ENCODE measurements around the gene SMG6. TPM values are rescaled to one million over a fixed set of nuclear protein-coding genes. Genes with fewer than 3 reads are reported as not detected.

Gene SMG6
- total and polyA plus RNA-seq, 2 of the 13 experiments (the other 11 are each of a cell fraction or from before 2014, with no cell fraction given) = 4.6 to 14.6 TPM

- TF ChIP-seq ZNF101 (CRISPR knock-in tag; IDR thresholded peaks at IDR 0.05; ENCODE audit: borderline replicate concordance, low read depth) (no peak), ATF5 (CRISPR knock-in tag; IDR thresholded peaks at IDR 0.05; ENCODE audit: low read depth) (no peak), MXI1 (IDR thresholded peaks at IDR 0.05; ENCODE audit: borderline replicate concordance, low read depth, low read length) (peak; percentile 46; the same call in 1 of the 3 replicates), ZNF362 (CRISPR knock-in tag; IDR thresholded peaks at IDR 0.05; ENCODE audit: borderline replicate concordance) (0 out of 2 replicates have a peak, but pooled peaks have one; percentile 64), MEIS2 (CRISPR knock-in tag; IDR thresholded peaks at IDR 0.05) (peak; percentile 43; the same call in 1 of the 2 replicates), TAF15 (IDR thresholded peaks at IDR 0.05; ENCODE audit: low read depth, low read length, poor library complexity, severe bottlenecking) (no peak), ZNF747 (CRISPR knock-in tag; IDR thresholded peaks at IDR 0.05; ENCODE audit: borderline replicate concordance) (peak; percentile 45; the same call in 1 of the 2 replicates), ZSCAN12 (CRISPR knock-in tag; IDR thresholded peaks at IDR 0.05) (no peak), ZNF557 (CRISPR knock-in tag; IDR thresholded peaks at IDR 0.05) (no peak), SMAD3 (CRISPR knock-in tag; IDR thresholded peaks at IDR 0.05) (peak; percentile 55; the same call in 1 of the 2 replicates), ZNF468 (CRISPR knock-in tag; IDR thresholded peaks at IDR 0.05) (no peak), BCL6 (CRISPR knock-in tag; IDR thresholded peaks at IDR 0.05) (peak; percentile 99), TEAD3 (CRISPR knock-in tag; optimal IDR thresholded peaks at IDR 0.05; ENCODE audit: borderline replicate concordance) (peak; percentile 18), ZNF292 (CRISPR knock-in tag; IDR thresholded peaks at IDR 0.05; ENCODE audit: borderline replicate concordance, low read depth) (peak; percentile 55; the same call in 1 of the 2 replicates)
- TF ChIP-seq, protein P1, sequence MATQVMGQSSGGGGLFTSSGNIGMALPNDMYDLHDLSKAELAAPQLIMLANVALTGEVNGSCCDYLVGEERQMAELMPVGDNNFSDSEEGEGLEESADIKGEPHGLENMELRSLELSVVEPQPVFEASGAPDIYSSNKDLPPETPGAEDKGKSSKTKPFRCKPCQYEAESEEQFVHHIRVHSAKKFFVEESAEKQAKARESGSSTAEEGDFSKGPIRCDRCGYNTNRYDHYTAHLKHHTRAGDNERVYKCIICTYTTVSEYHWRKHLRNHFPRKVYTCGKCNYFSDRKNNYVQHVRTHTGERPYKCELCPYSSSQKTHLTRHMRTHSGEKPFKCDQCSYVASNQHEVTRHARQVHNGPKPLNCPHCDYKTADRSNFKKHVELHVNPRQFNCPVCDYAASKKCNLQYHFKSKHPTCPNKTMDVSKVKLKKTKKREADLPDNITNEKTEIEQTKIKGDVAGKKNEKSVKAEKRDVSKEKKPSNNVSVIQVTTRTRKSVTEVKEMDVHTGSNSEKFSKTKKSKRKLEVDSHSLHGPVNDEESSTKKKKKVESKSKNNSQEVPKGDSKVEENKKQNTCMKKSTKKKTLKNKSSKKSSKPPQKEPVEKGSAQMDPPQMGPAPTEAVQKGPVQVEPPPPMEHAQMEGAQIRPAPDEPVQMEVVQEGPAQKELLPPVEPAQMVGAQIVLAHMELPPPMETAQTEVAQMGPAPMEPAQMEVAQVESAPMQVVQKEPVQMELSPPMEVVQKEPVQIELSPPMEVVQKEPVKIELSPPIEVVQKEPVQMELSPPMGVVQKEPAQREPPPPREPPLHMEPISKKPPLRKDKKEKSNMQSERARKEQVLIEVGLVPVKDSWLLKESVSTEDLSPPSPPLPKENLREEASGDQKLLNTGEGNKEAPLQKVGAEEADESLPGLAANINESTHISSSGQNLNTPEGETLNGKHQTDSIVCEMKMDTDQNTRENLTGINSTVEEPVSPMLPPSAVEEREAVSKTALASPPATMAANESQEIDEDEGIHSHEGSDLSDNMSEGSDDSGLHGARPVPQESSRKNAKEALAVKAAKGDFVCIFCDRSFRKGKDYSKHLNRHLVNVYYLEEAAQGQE (IDR thresholded peaks at IDR 0.05; ENCODE audit: borderline replicate concordance in 1 of 2, low read depth in 1 of 2, low read length in 2 of 2) = peak in 1 of 2 experiments; percentile 64; a peak in 1 of 4 replicates
- TF ChIP-seq, protein P2, sequence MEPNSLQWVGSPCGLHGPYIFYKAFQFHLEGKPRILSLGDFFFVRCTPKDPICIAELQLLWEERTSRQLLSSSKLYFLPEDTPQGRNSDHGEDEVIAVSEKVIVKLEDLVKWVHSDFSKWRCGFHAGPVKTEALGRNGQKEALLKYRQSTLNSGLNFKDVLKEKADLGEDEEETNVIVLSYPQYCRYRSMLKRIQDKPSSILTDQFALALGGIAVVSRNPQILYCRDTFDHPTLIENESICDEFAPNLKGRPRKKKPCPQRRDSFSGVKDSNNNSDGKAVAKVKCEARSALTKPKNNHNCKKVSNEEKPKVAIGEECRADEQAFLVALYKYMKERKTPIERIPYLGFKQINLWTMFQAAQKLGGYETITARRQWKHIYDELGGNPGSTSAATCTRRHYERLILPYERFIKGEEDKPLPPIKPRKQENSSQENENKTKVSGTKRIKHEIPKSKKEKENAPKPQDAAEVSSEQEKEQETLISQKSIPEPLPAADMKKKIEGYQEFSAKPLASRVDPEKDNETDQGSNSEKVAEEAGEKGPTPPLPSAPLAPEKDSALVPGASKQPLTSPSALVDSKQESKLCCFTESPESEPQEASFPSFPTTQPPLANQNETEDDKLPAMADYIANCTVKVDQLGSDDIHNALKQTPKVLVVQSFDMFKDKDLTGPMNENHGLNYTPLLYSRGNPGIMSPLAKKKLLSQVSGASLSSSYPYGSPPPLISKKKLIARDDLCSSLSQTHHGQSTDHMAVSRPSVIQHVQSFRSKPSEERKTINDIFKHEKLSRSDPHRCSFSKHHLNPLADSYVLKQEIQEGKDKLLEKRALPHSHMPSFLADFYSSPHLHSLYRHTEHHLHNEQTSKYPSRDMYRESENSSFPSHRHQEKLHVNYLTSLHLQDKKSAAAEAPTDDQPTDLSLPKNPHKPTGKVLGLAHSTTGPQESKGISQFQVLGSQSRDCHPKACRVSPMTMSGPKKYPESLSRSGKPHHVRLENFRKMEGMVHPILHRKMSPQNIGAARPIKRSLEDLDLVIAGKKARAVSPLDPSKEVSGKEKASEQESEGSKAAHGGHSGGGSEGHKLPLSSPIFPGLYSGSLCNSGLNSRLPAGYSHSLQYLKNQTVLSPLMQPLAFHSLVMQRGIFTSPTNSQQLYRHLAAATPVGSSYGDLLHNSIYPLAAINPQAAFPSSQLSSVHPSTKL (CRISPR knock-in tag; IDR thresholded peaks at IDR 0.05) = peak; percentile 95
- TF ChIP-seq, protein P3, sequence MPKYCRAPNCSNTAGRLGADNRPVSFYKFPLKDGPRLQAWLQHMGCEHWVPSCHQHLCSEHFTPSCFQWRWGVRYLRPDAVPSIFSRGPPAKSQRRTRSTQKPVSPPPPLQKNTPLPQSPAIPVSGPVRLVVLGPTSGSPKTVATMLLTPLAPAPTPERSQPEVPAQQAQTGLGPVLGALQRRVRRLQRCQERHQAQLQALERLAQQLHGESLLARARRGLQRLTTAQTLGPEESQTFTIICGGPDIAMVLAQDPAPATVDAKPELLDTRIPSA (CRISPR knock-in tag; IDR thresholded peaks at IDR 0.05; ENCODE audit: borderline replicate concordance) = no peak
Measured at GRCh38 chr17:2174468-2175293, 128.9 kb downstream of the SMG6 start (continued).

Measured in HepG2 (cell line).